H9 (cell line): Measurements from ENCODE around the gene ADGRD1. TPM values are rescaled to one million over a fixed set of nuclear protein-coding genes. Genes with fewer than 3 reads are reported as not detected.

ENCODE experiments used
- DNase-seq: peaks from one replicate; pipeline ENCODE4 v3.0.0-alpha.2; 2017
- H2AFZ ChIP-seq: one replicate; pipeline ENCODE4 v1.6.1; 2013; ENCODE audit warnings: mild to moderate bottlenecking, low read length, control low read depth, moderate library complexity
- H2AK5ac ChIP-seq: 2 replicates; pipeline ENCODE4 v1.6.1; 2013; ENCODE audit warnings: low read length, control low read depth, mixed read lengths; ENCODE audit not compliant: insufficient read length
- H2BK120ac ChIP-seq: one replicate; pipeline ENCODE4 v1.6.1; 2013; ENCODE audit warnings: low read depth, mild to moderate bottlenecking, low read length, control low read depth, inconsistent platforms; ENCODE audit not compliant: poor library complexity, severe bottlenecking
- H2BK12ac ChIP-seq: 2 replicates; pipeline ENCODE4 v1.6.1; 2013; ENCODE audit warnings: low read length, control low read depth, mixed read lengths, low read depth; ENCODE audit not compliant: insufficient read length
- H2BK15ac ChIP-seq: 2 replicates; pipeline ENCODE4 v1.6.1; 2013; ENCODE audit warnings: low read depth, low read length, control low read depth
- H2BK20ac ChIP-seq: one replicate; pipeline ENCODE4 v1.6.1; 2013; ENCODE audit warnings: low read depth, mild to moderate bottlenecking, low read length, control low read depth, inconsistent platforms; ENCODE audit not compliant: poor library complexity, severe bottlenecking
- H2BK5ac ChIP-seq: 2 replicates; pipeline ENCODE4 v1.6.1; 2013; ENCODE audit warnings: low read length, control low read depth, mixed read lengths; ENCODE audit not compliant: insufficient read length
- H3K14ac ChIP-seq: 2 replicates; pipeline ENCODE4 v1.6.1; 2013; ENCODE audit warnings: low read length, control low read depth; ENCODE audit not compliant: insufficient read depth
- H3K18ac ChIP-seq: 2 replicates; pipeline ENCODE4 v1.6.1; 2013; ENCODE audit warnings: low read depth, mild to moderate bottlenecking, mixed read lengths, low read length, control low read depth; ENCODE audit not compliant: insufficient read length
- H3K23ac ChIP-seq: 2 replicates; pipeline ENCODE4 v1.6.1; 2013; ENCODE audit warnings: low read length, control low read depth, mixed read lengths, low read depth; ENCODE audit not compliant: insufficient read length
- H3K23me2 ChIP-seq: 2 replicates; pipeline ENCODE4 v1.6.1; 2013; ENCODE audit warnings: low read depth, mild to moderate bottlenecking, mixed read lengths, low read length, control low read depth; ENCODE audit not compliant: insufficient read length, poor library complexity, severe bottlenecking
- H3K27ac ChIP-seq: 2 replicates; pipeline ENCODE4 v1.5.1; 2013; ENCODE audit warnings: low read length, control low read depth, mixed read lengths, low read depth; ENCODE audit not compliant: insufficient read length
- H3K27me3 ChIP-seq: 2 replicates; pipeline ENCODE4 v1.6.1; 2013; ENCODE audit warnings: low read length, control low read depth, inconsistent platforms; ENCODE audit not compliant: insufficient read depth
- H3K4ac ChIP-seq: 2 replicates; pipeline ENCODE4 v1.6.1; 2013; ENCODE audit warnings: low read depth, mild to moderate bottlenecking, control low read depth, inconsistent platforms, low read length, moderate library complexity
- H3K4me1 ChIP-seq: 2 replicates; pipeline ENCODE4 v1.6.1; 2013; ENCODE audit warnings: low read length, control low read depth, inconsistent platforms; ENCODE audit not compliant: insufficient read depth
- H3K4me2 ChIP-seq: 2 replicates; pipeline ENCODE4 v1.6.1; 2013; ENCODE audit warnings: low read length, control low read depth, mixed read lengths; ENCODE audit not compliant: insufficient read length, insufficient read depth
- H3K56ac ChIP-seq: 2 replicates; pipeline ENCODE4 v1.6.1; 2013; ENCODE audit warnings: low read depth, mild to moderate bottlenecking, mixed read lengths, low read length, control low read depth; ENCODE audit not compliant: insufficient read length
- H3K79me1 ChIP-seq: 2 replicates; pipeline ENCODE4 v1.6.1; 2013; ENCODE audit warnings: low read depth, mild to moderate bottlenecking, moderate library complexity, low read length, control low read depth, inconsistent platforms; ENCODE audit not compliant: insufficient read depth, poor library complexity, severe bottlenecking
- H3K79me2 ChIP-seq: 2 replicates; pipeline ENCODE4 v1.6.1; 2013; ENCODE audit warnings: low read length, control low read depth, inconsistent platforms; ENCODE audit not compliant: insufficient read depth
- H3K9ac ChIP-seq: 2 replicates; pipeline ENCODE4 v1.6.1; 2013; ENCODE audit warnings: low read length, control low read depth, mixed read lengths; ENCODE audit not compliant: insufficient read length; ENCODE audit errors: extremely low read depth
- H3K9me3 ChIP-seq: one replicate; pipeline ENCODE4 v1.6.1; 2013; ENCODE audit warnings: low read depth, low read length, inconsistent platforms; ENCODE audit not compliant: control insufficient read depth
- H3T11ph ChIP-seq: one replicate; pipeline ENCODE4 v1.6.1; 2013; ENCODE audit warnings: mild to moderate bottlenecking, low read length, control low read depth, inconsistent platforms
- H4K20me1 ChIP-seq: one replicate; pipeline ENCODE4 v1.6.1; 2013; ENCODE audit not compliant: control insufficient read depth, insufficient read length, insufficient read depth
- H4K5ac ChIP-seq: 2 replicates; pipeline ENCODE4 v1.6.1; 2013; ENCODE audit warnings: low read depth, mild to moderate bottlenecking, mixed read lengths, low read length, control low read depth; ENCODE audit not compliant: insufficient read length
- H4K8ac ChIP-seq: replicated peaks from 2 replicates; pipeline ENCODE4 v1.6.1; 2013; ENCODE audit warnings: low read length, control low read depth, mixed read lengths, low read depth; ENCODE audit not compliant: insufficient read length
- H4K91ac ChIP-seq: 2 replicates; pipeline ENCODE4 v1.6.1; 2013; ENCODE audit warnings: low read depth, mild to moderate bottlenecking, moderate library complexity, mixed read lengths, low read length, control low read depth; ENCODE audit not compliant: insufficient read length
- H3K27ac Mint-ChIP-seq, 3 experiments: 2 replicates in 2 of 3; 3 replicates in 1 of 3; pipeline ENCODE4 v1.8.0; 2020 to 2021; ENCODE audit warnings: mixed read lengths in 3 of 3, mild to moderate bottlenecking in 1 of 3, moderate library complexity in 1 of 3
- H3K27me3 Mint-ChIP-seq: 2 replicates; pipeline ENCODE4 v1.8.0; 2021; ENCODE audit warnings: low read depth, mild to moderate bottlenecking, moderate library complexity, mixed read lengths
- H3K36me3 Mint-ChIP-seq, 3 experiments: 2 replicates in 2 of 3; 3 replicates in 1 of 3; pipeline ENCODE4 v1.8.0; 2020 to 2021; ENCODE audit warnings: low read depth in 3 of 3, mixed read lengths in 3 of 3; ENCODE audit not compliant: insufficient read depth in 1 of 3
- H3K4me1 Mint-ChIP-seq, 2 experiments: 2 replicates each; pipeline ENCODE4 v1.8.0; 2020; ENCODE audit warnings: mixed read lengths in 2 of 2
- H3K4me3 Mint-ChIP-seq, 2 experiments: 2 replicates in 1 of 2; 3 replicates in 1 of 2; pipeline ENCODE4 v1.8.0; 2020 to 2021; ENCODE audit warnings: mild to moderate bottlenecking in 2 of 2, mixed read lengths in 2 of 2, moderate library complexity in 1 of 2
- H3K9me3 Mint-ChIP-seq, 2 experiments: 2 replicates in 1 of 2; 3 replicates in 1 of 2; pipeline ENCODE4 v1.8.0; 2020; ENCODE audit warnings: mild to moderate bottlenecking in 2 of 2, mixed read lengths in 2 of 2, moderate library complexity in 1 of 2
- CTCF ChIP-seq: fragments of 200-600 bp; sonication (generic); conservative IDR thresholded peaks from 3 replicates; pipeline ENCODE4 v1.8.0; 2021; ENCODE audit warnings: antibody characterized with exemption, mild to moderate bottlenecking
- WGBS: extraction: QIAGEN DNeasy Blood & Tissue Kit; methylation state at CpG from one replicate; pipeline ENCODE4 v1.1.7; 2013; ENCODE audit warnings: missing lambda C conversion rate, low lambda C conversion rate, mixed read lengths; ENCODE audit not compliant: insufficient read length; ENCODE audit errors: extremely low coverage; 5-methylcytosine and 5-hydroxymethylcytosine counted together
- total RNA-seq: library from RNA; stranded (reverse); gene quantifications from 2 replicates; pipeline ENCODE4 v1.2.1, GENCODE V29; 2021

ADGRD1 gene
- total RNA-seq, 1 experiment from 2014 or later = 0.52 TPM

GRCh38 chr12:131065801-131066200 lies 112.1 kb downstream of the ADGRD1 start:
- Histone ChIP-seq H2BK12ac (no peak overlapping the region), H2BK20ac (no peak overlapping the region), H4K5ac (no peak overlapping the region), H2BK15ac (no peak overlapping the region), H3K9ac (no peak overlapping the region), H4K20me1 (no peaks in the 10 kb centered on the region), H3K18ac (no peak overlapping the region), H3K56ac (no peak overlapping the region), H2AFZ (no peak overlapping the region), H3K79me2 (no peaks in the 10 kb centered on the region), H3K14ac (no peak overlapping the region), H3K23ac (no peak overlapping the region), H3K4me1 (no peaks in the 10 kb centered on the region; the same call in 1 of the 2 replicates), H3K27ac (no peak overlapping the region), H2BK120ac (no peak overlapping the region), H4K8ac (no peak overlapping the region), H3K4me2 (no peak overlapping the region), H3T11ph (no peak overlapping the region), H3K79me1 (no peaks in the 10 kb centered on the region), H2AK5ac (no peak overlapping the region), H3K9me3 (no peaks in the 10 kb centered on the region), H3K27me3 (no peaks in the 10 kb centered on the region), H3K4ac (no peak overlapping the region), H3K23me2 (no peaks in the 10 kb centered on the region), H4K91ac (no peak overlapping the region), H2BK5ac (no peak overlapping the region)
- H3K9me3 Mint-ChIP-seq = peaks cover 2 to 5% of the 10 kb centered on the region in 2 experiments; a peak in 2 of 5 replicates
- H3K4me1 Mint-ChIP-seq = peaks cover 3 to 6% of the 10 kb centered on the region in 2 experiments; a peak in 2 of 4 replicates
- TF ChIP-seq CTCF = no peak
- H3K4me3 Mint-ChIP-seq = no peak overlapping the region
- H3K36me3 Mint-ChIP-seq = no peaks in the 10 kb centered on the region; a peak in 2 of 7 replicates
- peak; percentile 17 for DNase-seq
- WGBS = no CpG with 5 or more reads among the region's 4 CpGs
- H3K27me3 Mint-ChIP-seq = peaks cover 6% of the 10 kb centered on the region
- H3K27ac Mint-ChIP-seq = no peak overlapping the region
